Fibroblast of lung (primary cell): ENCODE measurements around the gene S100A3. TPM values are rescaled to one million over a fixed set of nuclear protein-coding genes. Genes with fewer than 3 reads are reported as not detected.
A peak's percentile ranks its signal among the peaks of the same experiment; 100 is the strongest.

ENCODE experiments used
- DNase-seq, 2 donors: peaks; one replicate each; pipeline versions ENCODE4 v3.0.0 to v3.0.0-alpha.2; 2010; ENCODE audit warnings: low read depth in 2 of 2
- H2AFZ ChIP-seq: 2 replicates; pipeline ENCODE4 v1.5.1; 2012; ENCODE audit warnings: low read length, control low read depth, inconsistent platforms
- H3K27ac ChIP-seq: 2 replicates; pipeline ENCODE4 v1.5.1; 2011; ENCODE audit warnings: low read length, control low read depth; ENCODE audit not compliant: insufficient read depth
- H3K27me3 ChIP-seq: 2 replicates; pipeline ENCODE4 v1.5.1; 2011; ENCODE audit warnings: mild to moderate bottlenecking, low read length; ENCODE audit not compliant: control insufficient read depth, insufficient read depth
- H3K36me3 ChIP-seq: 2 replicates; pipeline ENCODE4 v1.5.1; 2011; ENCODE audit warnings: low read length; ENCODE audit not compliant: control insufficient read depth, insufficient read depth
- H3K4me1 ChIP-seq: 2 replicates; pipeline ENCODE4 v1.5.1; 2011; ENCODE audit warnings: low read length; ENCODE audit not compliant: control insufficient read depth, insufficient read depth; ENCODE audit errors: extremely low read depth
- H3K4me2 ChIP-seq: 2 replicates; pipeline ENCODE4 v1.5.1; 2011; ENCODE audit warnings: low read length, control low read depth; ENCODE audit not compliant: insufficient read depth; ENCODE audit errors: extremely low read depth
- H3K4me3 ChIP-seq, 4 experiments: fragments of 200-600 bp in 1 of 4; sonication (generic) in 1 of 4; replicated peaks in 1 of 4; 2 replicates each; pipeline ENCODE4 v1.5.1; 2011 to 2016; ENCODE audit warnings: low read length in 4 of 4, low read depth in 3 of 4, mild to moderate bottlenecking in 3 of 4, control low read depth in 2 of 4, inconsistent platforms in 1 of 4, mixed read lengths in 1 of 4; ENCODE audit not compliant: insufficient read depth in 1 of 4; ENCODE audit errors: control extremely low read depth in 1 of 4
- H3K79me2 ChIP-seq: 2 replicates; pipeline ENCODE4 v1.5.1; 2012; ENCODE audit warnings: mild to moderate bottlenecking, low read length, inconsistent platforms; ENCODE audit not compliant: control insufficient read depth, insufficient read depth
- H3K9ac ChIP-seq: 2 replicates; pipeline ENCODE4 v1.5.1; 2011; ENCODE audit warnings: mild to moderate bottlenecking, low read length, control low read depth; ENCODE audit not compliant: insufficient read depth
- H3K9me3 ChIP-seq: 2 replicates; pipeline ENCODE4 v1.5.1; 2012; ENCODE audit warnings: low read depth, low read length; ENCODE audit not compliant: control insufficient read depth, insufficient read depth
- H4K20me1 ChIP-seq: 2 replicates; pipeline ENCODE4 v1.5.1; 2011; ENCODE audit warnings: low read length; ENCODE audit not compliant: control insufficient read depth, insufficient read depth; ENCODE audit errors: extremely low read depth
- EZH2 ChIP-seq: IDR thresholded peaks from 2 replicates; pipeline ENCODE4 v1.5.1; 2012; ENCODE audit warnings: low read length, control low read depth, mild to moderate bottlenecking; ENCODE audit errors: missing control alignments
- polyA plus RNA-seq, 2 donors: library from polyadenylated mRNA; depleted of rRNA in 1 of 2; stranded (reverse) in 1 of 2; unstranded in 1 of 2; fragments of >200 nt; gene quantifications; 2 replicates each; pipeline ENCODE4 v1.2.1, GENCODE V29; 2011 to 2012; ENCODE audit warnings: missing spikeins in 1 of 2
- total RNA-seq: library from RNA; depleted of rRNA; stranded (reverse); fragments of >200 nt; gene quantifications from 2 replicates; pipeline ENCODE4 v1.2.1, GENCODE V29; 2014
- TF ChIP-seq, protein P1 (sequence below), 2 donors: IDR thresholded peaks in 1 of 2; conservative IDR thresholded peaks in 1 of 2; 1 replicate in 1 of 2; 2 replicates in 1 of 2; pipeline ENCODE4 v1.5.1; 2011 to 2012; ENCODE audit warnings: low read length in 2 of 2, control low read depth in 1 of 2, inconsistent platforms in 1 of 2, low read depth in 1 of 2, mild to moderate bottlenecking in 1 of 2

The S100A3 gene
- total and polyA plus RNA-seq, 2 donors (not counting 1 experiment from before 2014, with no cell fraction given), result 6.8 to 14.8 TPM

- Histone ChIP-seq H3K36me3 (no peaks in the 10 kb centered on the region), H3K9ac (no peak overlapping the region), H3K9me3 (no peaks in the 10 kb centered on the region), H3K79me2 (no peaks in the 10 kb centered on the region), H3K4me2 (no peak overlapping the region), H3K27me3 (no peaks in the 10 kb centered on the region), H2AFZ (no peak overlapping the region), H3K4me3 (no peak overlapping the region), H3K4me1 (peaks cover 17% of the 10 kb centered on the region), H4K20me1 (no peaks in the 10 kb centered on the region), H3K27ac (peak overlapping the region; percentile 60)
- no peak for TF ChIP-seq EZH2
- TF ChIP-seq, protein P1, sequence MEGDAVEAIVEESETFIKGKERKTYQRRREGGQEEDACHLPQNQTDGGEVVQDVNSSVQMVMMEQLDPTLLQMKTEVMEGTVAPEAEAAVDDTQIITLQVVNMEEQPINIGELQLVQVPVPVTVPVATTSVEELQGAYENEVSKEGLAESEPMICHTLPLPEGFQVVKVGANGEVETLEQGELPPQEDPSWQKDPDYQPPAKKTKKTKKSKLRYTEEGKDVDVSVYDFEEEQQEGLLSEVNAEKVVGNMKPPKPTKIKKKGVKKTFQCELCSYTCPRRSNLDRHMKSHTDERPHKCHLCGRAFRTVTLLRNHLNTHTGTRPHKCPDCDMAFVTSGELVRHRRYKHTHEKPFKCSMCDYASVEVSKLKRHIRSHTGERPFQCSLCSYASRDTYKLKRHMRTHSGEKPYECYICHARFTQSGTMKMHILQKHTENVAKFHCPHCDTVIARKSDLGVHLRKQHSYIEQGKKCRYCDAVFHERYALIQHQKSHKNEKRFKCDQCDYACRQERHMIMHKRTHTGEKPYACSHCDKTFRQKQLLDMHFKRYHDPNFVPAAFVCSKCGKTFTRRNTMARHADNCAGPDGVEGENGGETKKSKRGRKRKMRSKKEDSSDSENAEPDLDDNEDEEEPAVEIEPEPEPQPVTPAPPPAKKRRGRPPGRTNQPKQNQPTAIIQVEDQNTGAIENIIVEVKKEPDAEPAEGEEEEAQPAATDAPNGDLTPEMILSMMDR (conservative IDR thresholded peaks at IDR 0.05 in 1 of 2, IDR thresholded peaks at IDR 0.05 in 1 of 2; ENCODE audit: low read depth in 1 of 2, low read length in 2 of 2), result no peak
- DNase-seq, result peak; percentile 42 to 50
Measured at GRCh38 chr1:153573351-153573750, 24.3 kb upstream of the S100A3 start.

DNA sequence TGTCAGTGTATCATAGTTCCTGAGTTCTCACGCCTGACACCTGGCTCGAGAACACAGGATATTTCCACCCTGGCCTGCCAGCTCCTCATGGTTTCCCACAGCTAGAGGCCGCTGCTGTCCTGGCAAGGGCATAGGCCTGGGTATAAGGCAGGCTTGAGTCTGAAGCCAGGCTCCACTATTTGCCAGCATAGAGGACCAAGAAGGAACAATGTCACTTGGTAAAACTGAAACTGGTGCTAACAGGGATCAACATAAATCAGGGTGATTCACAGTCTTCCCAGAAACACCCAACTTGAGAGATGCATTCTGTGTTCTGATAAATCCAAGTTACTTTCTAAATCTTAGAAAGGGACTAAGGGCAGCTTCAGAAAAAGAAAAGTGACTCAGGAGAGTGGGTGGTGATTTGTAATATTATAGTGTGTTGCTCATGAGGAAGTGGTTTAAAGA lies 23.5 kb upstream of the S100A3 start:
- Histone ChIP-seq H3K27ac (peak overlapping the region; percentile 60), H3K4me3 (no peak overlapping the region), H3K36me3 (no peaks in the 10 kb centered on the region), H3K9me3 (no peaks in the 10 kb centered on the region), H3K4me2 (peak overlapping the region; percentile 68), H3K9ac (no peak overlapping the region), H2AFZ (peak overlapping the region; percentile 62), H4K20me1 (no peaks in the 10 kb centered on the region), H3K27me3 (no peaks in the 10 kb centered on the region), H3K4me1 (peaks cover 21% of the 10 kb centered on the region), H3K79me2 (no peaks in the 10 kb centered on the region)
- peak; percentile 78 to 88 for DNase-seq
- no peak for TF ChIP-seq EZH2
- TF ChIP-seq, protein P1 (conservative IDR thresholded peaks at IDR 0.05 in 1 of 2, IDR thresholded peaks at IDR 0.05 in 1 of 2; ENCODE audit: low read depth in 1 of 2, low read length in 2 of 2), result peak; percentile 87 to 95

DNA sequence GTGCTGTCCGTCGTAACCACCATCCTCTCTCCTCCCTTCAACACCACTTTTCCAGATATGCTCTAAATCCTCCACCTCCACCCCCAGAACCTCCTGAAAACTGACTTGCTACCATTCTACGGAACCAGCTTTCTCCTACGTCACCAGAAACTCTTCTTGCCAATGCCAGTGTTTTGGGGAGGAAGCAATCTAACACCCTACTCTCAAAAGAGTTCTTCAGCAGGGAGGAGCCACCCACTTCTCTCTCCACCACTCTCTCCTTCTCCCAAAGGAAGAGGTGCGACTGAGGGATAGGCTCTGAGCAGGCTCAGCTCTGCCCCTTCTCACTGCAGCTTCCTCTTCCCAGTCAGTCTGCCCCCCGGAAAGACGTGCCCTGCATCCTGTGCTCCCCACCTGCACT lies 22.6 kb upstream of the S100A3 start:
- Histone ChIP-seq H3K79me2 (no peaks in the 10 kb centered on the region), H3K36me3 (no peaks in the 10 kb centered on the region), H3K4me2 (no peak overlapping the region), H3K4me1 (peaks cover 27% of the 10 kb centered on the region), H3K27me3 (no peaks in the 10 kb centered on the region), H3K9ac (no peak overlapping the region), H2AFZ (peak overlapping the region; percentile 26), H3K27ac (peak overlapping the region; percentile 22), H3K4me3 (no peak overlapping the region), H4K20me1 (no peaks in the 10 kb centered on the region), H3K9me3 (no peaks in the 10 kb centered on the region)
- no peak for DNase-seq
- TF ChIP-seq, protein P1 (conservative IDR thresholded peaks at IDR 0.05 in 1 of 2, IDR thresholded peaks at IDR 0.05 in 1 of 2; ENCODE audit: low read depth in 1 of 2, low read length in 2 of 2), result no peak
- no peak for TF ChIP-seq EZH2
